Activated CD4-positive, alpha-beta T cell treated with anti-CD3 and anti-CD28 coated beads, Interleukin-2, Interleukin-4, amounts not matched to agents 100 ng/mL and 50 ng/mL, durations not matched to agents 16 hours and 8 hours (primary cell): Measurements from ENCODE around the gene COLEC12.

Source experiments
- DNase-seq: peaks from one replicate; pipeline ENCODE4 v3.0.0-alpha.2; 2020; ENCODE audit warnings: low spot score

Gene COLEC12

DNA sequence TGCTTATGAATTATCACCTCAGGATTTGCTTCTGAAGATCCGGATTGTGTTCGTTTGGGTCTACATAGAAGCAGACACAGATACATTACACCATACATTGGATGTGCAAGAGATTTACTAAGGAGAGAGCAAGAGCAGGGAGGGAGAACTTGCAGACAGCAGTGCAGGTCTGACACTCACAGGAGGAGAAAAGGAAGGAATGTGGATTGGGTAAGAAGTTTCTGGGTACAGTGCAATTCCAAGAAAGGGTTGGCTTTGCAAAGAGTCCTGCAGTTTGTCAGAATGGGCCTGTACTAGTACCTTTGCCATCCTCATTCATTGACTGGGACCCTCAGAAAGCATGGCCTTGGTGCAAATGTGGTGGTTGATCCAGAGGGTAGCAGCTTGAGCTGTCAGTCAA, 227.9 kb downstream of the COLEC12 start:
- DNase-seq: no peak

DNA sequence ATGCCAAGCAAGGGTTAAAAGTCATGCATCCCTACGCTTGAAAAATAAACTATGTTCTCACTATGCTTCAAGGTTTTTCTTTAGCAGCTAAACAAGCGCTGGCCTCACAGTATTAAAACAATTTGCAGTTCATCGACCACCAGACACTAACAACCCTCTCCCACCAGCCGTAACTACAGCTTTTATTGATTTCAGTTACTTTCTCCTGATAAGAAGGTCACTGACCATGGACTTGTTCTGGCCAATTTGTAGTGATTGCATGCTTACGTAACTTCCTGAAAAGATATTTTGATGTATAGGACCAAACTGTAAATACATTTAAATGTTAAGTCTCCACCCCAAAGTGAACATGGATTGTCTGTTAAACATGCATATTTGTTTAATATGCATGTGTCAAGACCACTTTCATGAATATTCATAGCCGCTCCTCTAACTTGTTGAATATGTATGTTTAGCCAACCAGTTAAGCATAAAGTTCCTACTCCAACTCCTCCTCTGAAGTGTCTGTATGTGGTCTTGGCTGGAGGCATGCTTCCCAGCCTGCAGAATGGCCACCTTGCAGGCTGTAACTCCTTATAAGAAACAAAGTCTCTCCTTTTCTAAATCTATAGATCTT, 230.9 kb downstream of the COLEC12 start:
- DNase-seq: no peak

DNA sequence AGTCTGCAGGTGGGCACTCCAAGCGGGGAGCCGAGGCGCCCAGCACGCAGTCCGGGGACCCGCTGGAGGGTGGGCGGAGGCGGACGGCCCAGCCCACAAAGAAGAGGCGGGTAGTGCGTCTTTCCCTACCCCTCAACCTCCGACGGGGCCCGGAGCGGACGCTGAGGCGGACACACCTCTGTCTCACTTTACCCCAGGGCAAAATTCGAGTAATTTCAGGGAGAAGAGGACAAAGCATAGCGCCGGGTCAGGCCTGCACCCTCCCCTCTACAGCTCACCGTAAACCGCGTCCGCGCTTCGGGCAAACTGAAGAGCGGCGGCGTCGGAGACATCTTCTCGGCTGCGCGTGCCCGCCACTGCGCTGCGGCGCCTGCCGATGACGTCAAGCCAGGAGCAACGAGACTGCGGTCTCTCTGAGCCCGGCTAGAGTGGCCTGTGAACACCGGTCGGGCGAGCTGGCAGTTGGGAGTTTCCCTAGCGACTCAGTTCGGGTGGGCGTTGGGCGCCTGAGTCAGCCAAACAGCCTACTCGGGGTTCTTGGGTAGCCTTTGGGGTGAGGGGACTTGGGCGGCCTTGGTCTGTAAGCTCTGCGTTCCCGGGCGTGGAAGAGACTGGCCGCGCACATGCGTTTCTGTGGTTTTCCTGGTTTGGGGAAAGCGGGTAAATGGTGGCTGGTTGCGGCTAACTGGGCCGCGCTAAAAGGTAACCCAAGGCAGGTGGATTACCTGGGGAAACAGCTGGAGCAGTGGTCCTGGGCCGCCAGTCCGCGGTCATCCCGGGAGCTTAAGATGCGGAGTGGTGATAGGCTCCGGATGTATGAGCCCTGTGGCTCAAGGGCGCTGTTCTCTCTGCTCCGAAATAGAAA, 232.6 kb downstream of the COLEC12 start, which contains the start of gene THOC1:
Gene THOC1, minus strand, starts transcription at position 360 of the 865 bp plus-strand sequence. Its CDS starts 28 bp downstream, at position 332.
- peak; percentile 95 for DNase-seq

DNA sequence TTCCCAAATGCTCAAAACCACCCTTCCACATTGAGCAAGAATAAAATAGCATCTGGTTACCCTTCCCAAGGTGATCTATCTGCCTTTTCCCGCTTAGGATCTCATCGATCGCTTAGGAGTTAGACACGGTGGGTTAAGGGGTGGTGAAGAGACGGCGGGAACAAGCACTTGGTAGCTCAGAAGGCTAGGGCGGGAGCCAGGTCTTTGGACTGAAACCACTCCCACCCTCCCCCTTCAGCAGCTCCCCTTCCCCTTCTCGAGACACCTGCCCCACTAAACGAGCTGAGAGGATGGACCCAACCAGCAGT, 233.2 kb downstream of the COLEC12 start:
- no peak for DNase-seq
